Hepatic stellate cell (primary cell): ENCODE results near the gene HGFAC.
A peak's percentile ranks its signal among the peaks of the same experiment; 100 is the strongest.
"Not testable (repeated sequence)": the region's sequence is repeated elsewhere in the genome, so short reads cannot be mapped to it uniquely, and the experiment has no call there.

ENCODE experiments used
- DNase-seq: peaks from one replicate; pipeline ENCODE4 v3.0.0; 2011; ENCODE audit warnings: low spot score

The HGFAC gene

DNA sequence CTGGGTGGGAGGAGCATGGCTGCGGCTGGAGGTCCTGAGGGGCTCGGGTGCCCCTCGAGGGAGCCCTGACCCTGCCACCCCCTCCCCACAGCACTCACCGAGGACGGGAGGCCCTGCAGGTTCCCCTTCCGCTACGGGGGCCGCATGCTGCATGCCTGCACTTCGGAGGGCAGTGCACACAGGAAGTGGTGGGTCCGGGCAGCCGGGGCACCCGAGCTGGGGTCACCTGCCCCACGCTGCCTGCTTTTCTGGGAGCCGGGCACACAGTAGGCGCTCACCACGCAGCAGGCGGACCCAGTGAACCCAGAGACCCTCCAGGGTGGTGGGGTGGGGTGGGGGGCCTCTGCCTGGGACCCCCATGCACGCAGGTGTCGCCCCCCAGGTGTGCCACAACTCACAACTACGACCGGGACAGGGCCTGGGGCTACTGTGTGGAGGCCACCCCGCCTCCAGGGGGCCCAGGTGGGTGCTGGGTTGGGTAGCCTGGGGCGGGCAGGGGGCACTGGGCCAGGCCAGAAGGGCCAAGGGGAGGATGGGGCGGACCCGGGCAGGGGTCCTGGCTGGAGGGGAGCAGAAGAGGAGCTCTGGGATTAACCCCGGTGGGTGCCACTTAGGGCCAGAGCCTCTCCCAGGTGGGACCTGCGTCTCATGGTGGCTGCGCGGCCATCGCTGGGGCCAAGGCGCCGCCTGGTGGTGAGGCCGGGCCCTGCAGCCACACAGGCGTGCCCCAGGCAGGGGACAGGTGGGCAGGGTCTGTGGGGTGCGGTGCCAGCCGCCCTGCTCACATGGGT, 1.4 kb downstream of the HGFAC start:
- peak; percentile 88 for DNase-seq

DNA sequence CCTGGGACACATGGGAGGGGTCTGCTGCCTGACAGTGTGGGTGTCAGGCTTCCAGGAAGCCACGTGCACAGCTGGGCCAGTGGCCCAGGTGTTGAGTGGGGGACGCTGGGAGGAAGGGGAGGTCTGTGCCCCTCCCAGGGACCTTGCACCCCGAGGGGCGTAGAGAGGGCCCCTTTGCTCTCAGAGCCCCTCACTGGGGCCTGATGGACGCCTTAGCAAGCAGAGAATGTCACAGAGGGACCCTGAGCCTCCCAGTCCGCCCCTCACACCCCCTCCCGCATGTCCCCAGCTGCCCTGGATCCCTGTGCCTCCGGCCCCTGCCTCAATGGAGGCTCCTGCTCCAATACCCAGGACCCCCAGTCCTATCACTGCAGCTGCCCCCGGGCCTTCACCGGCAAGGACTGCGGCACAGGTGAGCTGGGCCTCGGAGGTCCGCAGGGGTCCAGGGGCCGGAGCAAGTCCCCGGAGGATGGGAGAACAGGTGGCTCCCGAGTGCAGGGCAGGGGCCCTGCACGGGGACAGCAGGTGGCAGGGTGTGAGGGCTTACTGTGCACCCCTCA, 2.1 kb downstream of the HGFAC start:
- DNase-seq: no peak

DNA sequence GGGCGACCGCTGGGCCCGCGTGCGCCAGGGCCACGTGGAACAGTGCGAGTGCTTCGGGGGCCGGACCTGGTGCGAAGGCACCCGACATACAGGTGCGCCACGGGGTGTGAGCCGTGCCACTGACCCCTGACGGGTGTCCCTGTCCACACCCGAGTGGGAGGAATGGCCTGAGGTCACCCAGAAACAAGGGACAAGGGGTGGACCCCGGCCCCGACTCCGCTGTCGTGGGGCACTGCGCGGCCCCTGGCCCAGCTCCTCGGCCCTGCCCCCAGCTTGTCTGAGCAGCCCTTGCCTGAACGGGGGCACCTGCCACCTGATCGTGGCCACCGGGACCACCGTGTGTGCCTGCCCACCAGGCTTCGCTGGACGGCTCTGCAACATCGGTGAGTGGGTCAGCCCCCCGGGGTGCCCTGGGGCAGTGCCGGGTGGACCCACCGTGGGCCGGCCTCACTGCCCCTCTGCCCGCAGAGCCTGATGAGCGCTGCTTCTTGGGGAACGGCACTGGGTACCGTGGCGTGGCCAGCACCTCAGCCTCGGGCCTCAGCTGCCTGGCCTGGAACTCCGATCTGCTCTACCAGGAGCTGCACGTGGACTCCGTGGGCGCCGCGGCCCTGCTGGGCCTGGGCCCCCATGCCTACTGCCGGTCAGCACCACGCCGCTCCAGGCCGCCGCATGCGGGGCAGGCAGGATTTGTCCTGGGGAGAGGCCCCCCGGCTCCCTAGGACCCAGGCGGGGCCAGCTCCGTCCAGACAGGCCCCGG, 2.8 kb downstream of the HGFAC start:
- DNase-seq: no peak

DNA sequence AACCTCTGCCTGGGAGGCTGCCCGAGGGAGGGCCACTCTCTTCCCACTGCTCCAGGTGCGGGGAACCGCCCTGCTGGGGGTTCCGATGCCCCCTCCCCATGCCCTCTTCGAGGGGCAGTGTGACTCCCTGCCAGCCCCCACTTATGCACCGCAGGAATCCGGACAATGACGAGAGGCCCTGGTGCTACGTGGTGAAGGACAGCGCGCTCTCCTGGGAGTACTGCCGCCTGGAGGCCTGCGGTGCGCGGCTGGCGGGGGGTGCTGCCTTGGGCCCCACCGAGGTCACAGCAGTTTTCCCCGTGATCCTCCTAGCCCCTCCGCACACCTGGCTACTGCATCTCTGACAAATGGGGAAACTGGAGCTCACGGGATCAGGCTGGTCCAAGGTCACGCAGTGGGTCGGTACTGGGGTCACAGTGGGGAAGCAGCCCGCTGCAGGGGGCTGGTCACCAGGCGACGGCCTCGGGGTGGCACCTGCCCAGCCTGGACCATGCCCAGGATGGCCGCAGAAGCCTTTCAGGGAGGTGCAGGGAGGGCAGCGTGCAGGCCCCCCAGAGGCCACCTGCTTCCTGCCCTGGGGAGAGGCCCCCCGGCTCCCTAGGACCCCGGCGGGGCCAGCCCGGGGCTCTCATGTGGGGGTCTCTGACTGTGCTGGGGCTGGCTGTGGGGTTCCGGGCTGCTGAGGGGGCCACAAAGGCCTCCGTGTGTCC, 3.5 kb downstream of the HGFAC start:
- no peak for DNase-seq

DNA sequence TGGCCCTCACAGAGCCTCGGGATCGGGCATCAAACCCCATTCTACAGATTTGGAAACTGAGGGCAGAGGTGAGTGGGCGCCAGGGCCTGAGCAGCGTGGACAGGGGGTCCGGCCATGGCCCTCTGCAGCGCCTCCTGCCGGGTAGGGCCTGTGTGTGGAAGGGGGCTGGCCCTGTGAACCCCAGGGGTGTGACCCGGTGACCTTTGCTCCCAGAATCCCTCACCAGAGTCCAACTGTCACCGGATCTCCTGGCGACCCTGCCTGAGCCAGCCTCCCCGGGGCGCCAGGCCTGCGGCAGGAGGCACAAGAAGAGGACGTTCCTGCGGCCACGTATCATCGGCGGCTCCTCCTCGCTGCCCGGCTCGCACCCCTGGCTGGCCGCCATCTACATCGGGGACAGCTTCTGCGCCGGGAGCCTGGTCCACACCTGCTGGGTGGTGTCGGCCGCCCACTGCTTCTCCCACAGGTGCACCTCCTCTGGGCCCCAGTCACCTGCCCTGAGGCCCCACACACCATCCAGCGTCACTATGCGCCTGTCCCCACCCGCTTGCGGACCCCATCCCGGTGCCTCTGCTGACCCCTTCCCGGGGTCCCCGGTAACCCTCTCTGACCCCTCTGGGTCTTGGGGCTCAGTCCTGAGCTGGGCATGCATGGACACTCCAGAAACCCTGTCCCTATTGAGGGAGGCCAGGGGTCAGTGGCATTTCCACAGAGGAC, 4.2 kb downstream of the HGFAC start:
- DNase-seq: no peak

DNA sequence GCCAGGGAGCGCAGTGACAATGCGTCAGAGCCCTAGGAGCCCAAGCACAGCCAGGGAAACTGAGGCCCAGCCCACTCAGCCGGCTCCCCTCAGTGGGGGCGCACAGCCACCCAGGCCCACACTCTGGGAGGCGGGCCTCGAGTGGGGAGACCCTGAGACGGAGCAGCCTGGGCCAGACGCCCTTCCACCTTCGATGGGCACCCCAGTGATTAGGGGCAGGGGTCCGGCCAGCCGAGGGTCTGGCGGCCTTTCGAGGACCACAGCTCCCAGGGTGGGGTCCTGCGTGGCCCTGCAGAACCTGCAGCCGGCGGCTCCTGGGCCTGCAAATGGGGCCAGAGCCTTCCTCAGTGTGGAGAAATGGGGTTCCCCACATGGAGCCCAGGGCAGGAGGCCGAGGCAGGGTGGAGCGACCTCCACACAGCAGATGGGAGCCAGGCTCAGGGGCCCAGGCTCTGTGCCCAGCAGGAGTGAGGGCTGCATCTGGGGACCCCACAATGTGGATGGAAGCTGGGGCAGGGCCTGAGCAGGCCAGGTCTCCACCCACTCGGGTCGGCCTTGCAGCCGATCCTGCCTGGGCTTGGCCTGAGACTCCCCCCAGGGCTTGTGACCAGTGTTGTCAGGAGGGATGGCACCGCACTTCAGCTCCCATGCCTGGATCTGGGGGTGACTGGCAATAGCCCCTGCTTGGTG, 5.0 kb downstream of the HGFAC start:
- DNase-seq: no peak

DNA sequence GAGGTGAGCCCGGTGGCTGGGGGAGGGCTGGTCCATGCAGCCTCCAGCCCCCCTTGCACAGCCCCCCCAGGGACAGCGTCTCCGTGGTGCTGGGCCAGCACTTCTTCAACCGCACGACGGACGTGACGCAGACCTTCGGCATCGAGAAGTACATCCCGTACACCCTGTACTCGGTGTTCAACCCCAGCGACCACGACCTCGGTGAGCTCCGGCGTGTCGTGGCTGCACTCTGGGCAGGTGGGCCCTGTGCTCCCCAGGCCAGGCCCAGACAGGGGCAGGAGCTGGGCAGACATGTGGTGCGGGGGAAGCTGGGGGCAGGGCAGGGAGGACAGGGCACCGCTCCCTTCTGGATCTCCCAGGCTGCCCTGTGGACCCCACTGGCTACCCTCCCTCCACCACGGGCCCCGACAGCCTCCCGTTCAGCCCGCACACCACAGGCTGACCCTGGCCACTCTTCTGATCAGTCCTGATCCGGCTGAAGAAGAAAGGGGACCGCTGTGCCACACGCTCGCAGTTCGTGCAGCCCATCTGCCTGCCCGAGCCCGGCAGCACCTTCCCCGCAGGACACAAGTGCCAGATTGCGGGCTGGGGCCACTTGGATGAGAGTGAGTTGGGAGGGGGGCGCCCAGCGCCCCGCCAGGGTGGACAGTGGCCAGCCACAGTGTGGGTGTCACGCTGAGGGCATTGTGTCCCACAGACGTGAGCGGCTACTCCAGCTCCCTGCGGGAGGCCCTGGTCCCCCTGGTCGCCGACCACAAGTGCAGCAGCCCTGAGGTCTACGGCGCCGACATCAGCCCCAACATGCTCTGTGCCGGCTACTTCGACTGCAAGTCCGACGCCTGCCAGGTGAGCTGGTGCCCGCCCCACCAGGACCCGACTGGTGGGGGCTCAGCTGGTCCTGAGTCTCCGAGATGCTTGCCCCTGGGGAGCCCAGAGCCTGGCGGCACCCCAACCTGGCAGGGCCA, 5.9 kb downstream of the HGFAC start:
- DNase-seq: no peak

DNA sequence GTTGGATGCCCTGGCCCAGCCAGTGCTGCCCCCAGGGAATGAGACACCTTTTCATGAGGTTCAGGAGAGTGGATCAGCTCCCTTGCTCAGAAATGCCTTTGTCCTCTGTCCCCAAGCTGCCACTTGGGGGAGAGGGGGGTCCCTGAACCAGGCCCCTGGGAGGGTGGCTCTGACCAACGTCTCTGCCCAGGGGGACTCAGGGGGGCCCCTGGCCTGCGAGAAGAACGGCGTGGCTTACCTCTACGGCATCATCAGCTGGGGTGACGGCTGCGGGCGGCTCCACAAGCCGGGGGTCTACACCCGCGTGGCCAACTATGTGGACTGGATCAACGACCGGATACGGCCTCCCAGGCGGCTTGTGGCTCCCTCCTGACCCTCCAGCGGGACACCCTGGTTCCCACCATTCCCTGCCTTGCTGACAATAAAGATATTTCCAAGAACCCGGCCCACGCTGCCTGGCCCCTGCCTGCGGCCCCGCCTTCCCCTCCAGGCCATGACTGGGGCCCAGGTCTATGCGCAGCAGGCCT, 7.3 kb downstream of the HGFAC start:
- no peak for DNase-seq

DNA sequence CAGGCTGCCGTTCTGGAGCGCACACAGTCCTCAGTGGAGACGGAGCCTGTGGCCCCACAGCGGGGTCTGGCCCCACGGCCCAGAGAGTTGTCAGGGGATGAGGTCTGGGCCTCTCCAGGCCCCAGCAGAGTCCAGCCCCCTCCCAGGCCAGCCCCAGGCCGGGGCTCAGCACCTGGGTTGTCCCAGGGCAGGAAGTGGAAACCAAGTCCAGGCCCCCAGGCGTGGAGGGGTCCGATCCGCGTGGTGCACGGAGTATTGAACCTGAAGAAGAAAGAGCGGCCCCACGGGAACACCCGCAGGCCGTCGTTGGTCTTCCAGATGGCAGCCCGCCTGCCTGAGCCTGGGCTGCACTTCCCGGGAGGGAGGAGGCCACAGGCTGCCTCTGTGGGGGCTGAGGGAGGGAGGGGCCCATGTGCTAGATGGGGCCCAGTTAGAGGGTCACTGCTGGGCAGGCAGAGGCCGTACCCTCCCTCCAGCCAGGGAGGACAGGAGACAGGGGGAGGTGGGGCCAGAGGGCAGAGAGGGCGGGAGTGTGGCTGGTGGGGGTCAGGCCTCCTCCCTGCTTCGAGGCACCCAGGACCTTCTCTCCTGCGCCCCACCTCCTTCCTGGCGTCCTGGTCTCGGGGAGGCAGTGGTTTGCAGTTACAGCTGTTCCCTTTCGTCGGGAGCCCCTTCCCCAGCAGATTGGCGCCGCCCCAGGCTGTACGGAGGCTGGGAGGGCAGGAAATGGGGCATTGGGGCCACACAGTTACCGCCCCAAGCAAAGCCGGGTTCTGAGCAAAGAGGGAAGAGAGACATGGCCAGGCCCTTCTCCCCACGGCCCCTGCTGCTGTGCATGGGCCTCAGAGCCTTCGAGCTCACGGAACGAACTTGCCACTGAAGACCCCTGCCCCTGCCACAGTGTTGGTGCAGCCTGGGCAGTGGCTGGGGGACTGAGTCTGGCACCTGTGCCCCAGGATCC, 8.1 kb downstream of the HGFAC start:
- no peak for DNase-seq

DNA sequence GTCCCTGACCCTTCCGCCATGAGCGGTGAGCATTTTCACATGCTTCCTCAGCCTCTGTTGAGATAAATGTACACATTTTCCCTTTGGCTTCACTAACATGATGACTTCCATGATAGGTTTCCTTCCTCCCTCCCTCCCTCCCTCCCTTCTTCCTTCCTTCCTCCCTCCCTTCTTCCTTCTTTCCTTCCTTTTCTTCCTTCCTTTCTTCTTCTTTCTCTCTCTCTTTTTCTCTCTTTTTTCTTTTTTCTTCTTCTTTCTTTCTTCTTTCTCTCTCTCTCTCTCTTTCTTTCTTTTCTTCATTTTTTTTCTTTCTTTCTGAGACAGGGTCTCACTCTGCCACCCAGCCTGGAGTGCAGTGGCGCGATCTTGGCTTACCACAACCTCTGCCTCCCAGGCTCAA, 8.9 kb downstream of the HGFAC start:
- DNase-seq: no peak

DNA sequence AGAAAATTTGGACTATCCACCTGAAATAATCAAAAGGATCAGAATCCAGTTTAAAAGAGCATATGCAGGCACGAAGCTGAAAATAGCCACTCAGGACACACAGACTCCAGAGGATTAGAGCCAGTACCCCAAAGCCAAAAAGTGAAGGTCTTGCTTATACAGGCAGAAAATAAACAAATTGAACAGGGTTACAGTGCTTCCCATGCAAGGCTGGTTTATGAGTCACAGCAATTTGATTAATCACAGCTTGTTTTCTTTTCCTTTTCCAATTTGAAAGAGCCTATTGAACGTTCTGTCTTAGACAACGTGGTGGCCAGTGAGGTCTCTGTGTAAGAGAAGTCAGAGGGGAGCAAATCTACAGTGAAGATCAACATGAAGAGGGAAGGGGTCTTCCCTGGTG, 10.2 kb downstream of the HGFAC start:
- DNase-seq: peak; percentile 77

DNA sequence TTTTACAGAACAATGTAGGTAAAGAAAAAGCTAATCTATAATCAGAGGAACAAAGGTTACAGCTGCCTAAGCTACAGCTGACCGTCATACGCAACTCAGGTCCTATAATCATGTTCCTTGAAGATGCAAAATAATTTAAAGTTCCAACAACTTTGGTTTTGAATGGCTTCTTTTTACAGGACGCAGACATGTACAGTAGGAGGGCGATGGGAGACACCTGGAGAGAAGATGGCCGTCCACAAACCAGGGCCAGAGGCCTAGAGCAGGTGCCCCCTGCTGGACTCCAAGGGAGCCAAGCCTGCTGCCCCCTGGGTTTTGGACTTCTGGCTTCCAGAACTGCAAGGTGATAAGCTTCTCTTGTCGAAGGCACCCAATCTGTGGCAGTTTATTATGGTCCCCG, 10.6 kb downstream of the HGFAC start:
- DNase-seq: no peak

DNA sequence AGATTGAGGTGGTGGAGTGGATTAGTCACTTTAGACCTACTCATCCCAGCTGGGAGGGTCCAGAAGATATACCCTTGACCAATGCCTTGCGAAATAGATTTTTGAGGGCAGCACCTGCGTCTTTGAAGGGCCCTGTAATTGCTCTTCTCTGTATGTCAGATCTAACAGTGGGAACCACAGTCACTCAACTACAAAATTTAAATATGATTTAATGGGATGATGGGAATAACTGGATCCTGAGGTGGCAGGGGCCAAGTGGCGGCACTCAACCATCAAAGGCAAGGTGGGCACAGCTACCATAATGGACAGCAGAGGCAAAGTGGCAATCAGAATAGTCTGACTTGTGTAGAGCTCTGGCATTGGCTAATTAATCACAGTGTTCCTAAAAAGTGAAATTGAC, 13.8 kb downstream of the HGFAC start:
- not testable (repeated sequence) for DNase-seq

DNA sequence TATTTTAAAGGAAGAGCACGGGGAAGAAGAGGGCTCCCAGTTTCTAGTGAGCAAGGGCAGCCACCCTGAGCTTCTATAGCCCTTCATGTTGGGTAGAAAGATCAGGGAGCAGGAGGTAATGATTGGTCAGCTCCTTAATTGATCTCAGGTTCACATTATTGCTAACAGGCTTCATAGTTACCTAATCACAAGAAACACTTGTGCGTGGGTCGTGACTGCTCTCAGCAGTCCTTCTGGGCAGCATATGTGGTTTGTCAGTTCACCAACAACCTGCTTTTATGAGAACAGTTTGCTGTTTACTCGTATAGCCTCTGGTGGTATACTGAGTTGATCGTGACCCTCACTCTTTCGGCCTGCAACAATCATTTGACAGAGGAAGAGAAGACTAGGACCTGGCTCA, 16.6 kb downstream of the HGFAC start:
- no peak for DNase-seq

DNA sequence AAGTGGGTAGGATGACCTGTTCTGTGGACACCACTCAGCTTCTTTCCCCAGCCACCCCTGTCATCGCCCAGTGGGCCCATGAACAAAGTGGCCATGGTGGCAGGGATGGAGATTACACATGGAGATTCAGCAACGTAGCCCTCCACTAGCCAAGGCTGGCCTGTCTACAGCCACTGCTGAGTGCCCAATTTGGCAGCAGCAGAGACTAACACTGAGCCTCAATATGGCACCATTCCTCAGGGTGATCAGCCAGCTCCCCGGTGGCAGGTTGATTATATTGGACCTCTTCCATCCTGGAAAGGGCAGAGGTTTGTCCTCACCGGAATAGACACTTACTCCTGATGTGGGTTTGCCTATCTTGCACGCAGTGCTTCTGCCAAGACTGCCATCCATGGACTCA, 17.4 kb downstream of the HGFAC start:
- DNase-seq: not testable (repeated sequence)

DNA sequence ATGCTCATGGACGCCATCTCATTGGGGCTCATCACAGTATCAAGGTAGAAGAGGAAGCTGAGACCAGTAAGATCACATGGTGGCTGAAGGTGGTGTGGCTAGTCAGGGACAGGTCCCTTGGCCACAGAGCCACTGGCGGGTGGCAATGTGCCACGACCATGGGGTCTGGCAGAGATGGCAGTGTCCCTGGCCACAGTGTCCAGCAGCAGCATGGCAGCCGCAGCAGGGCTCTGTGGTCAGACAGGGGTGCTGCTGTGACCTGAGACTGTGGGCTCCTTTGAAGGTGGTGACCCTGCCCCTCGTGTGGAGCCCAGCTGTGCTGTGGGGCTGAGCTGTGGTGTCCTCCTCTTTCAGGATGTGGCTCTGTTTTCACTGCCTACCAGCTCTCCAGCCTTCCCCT, 19.2 kb downstream of the HGFAC start:
- no peak for DNase-seq

DNA sequence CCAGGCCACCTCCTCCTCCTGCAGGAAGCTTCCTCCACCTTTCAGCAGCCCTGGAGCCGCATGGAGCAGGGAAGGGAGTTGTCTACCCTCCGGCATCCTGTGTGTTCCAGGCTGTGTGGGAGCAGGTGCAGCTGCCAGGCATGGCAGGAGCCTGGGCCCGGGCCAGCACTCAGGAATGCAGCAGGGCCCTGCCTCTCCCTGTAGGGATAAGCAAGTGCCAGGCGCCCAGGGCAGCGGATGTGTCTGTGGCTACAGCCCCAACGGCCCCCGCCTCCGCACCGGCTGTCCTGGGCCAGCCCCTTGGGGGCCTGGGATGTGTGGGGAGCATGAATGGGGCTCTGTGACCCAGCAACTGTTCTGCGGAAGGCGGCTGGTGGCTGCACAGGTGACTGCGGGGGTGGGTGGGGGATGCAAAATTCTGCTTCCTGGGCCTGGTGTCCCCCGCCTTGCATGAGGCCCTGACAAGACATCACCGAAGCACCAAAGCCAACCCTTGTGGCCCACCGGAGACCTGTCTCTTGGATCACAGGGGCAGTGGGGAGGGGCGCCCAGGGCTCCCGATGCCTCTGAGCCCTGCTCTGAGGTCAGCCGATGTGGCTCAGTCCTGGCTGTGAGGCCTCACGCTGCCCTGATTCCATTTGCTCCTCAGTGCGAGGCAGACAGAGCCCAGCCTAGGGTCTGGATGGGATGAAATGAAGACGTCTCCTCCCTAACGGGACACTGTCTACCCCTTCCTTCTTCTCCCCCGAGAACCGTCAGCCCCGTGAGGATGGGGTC, 19.9 kb downstream of the HGFAC start:
- DNase-seq: no peak

DNA sequence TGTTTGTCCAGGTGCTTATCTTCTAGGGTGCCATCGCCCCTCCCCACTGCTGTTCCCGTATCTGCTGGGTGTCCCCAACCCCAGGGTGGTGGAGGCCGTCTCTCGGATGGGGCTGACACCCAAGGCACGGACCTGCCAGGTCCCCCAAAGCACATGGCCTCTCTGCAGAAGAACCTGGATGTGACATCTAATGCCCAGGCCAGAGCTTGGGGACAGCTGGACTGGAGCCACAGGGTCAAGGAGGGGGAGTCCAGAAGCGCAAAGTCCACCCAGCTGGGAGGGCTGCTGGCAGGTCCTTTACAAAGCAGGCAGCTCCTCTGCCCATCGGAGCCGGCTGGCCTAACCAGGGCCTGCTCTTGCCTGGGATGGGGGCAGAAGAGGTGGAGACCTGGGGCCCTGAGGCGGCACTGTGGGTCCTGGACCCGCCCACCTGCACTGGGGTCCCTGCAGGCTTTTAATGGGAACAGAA, 20.6 kb downstream of the HGFAC start:
- DNase-seq: no peak
